Testis (tissue), 2 donors: ENCODE results near the gene MT1X.

ENCODE experiments used
- CTCF ChIP-seq, 3 experiments: fragments of 450-650 bp in 2 of 3; fragments of 200-600 bp in 1 of 3; sonication (generic) in 1 of 3; IDR thresholded peaks; one replicate each; pipeline ENCODE4 v1.5.1; 2016 to 2019; ENCODE audit warnings: antibody characterized with exemption in 3 of 3, mild to moderate bottlenecking in 2 of 3, moderate library complexity in 1 of 3
- POLR2A ChIP-seq: fragments of 450-650 bp; IDR thresholded peaks from one replicate; pipeline ENCODE4 v1.6.1; 2017; ENCODE audit warnings: antibody characterized with exemption, mild to moderate bottlenecking, moderate library complexity

- TF ChIP-seq POLR2A: no peak
- TF ChIP-seq CTCF (IDR thresholded peaks at IDR 0.05): no peak
Observed at GRCh38 chr16:56679078-56679730, 3.1 kb upstream of the MT1X start.
